NCI-H226 (cell line): ENCODE measurements around the gene ELN.

Source experiments
- DNase-seq: peaks from one replicate; pipeline ENCODE4 v3.0.0-alpha.2; 2015

ELN gene

GRCh38 chr7:74026406-74026902 lies 1.5 kb upstream of the ELN start:
- DNase-seq, result no peak

GRCh38 chr7:74026903-74027682 lies 880 bp upstream of the ELN start:
- no peak for DNase-seq

GRCh38 chr7:74028321-74028838 lies 407 bp downstream of the ELN start:
- DNase-seq, result no peak

- DNase-seq, result no peak
Observed at GRCh38 chr7:74029089-74029785, 1.3 kb downstream of the ELN start.

GRCh38 chr7:74029991-74030415 lies 2.0 kb downstream of the ELN start:
- DNase-seq, result no peak

GRCh38 chr7:74030861-74031260 lies 2.9 kb downstream of the ELN start:
- DNase-seq, result no peak

- no peak for DNase-seq
Observed at GRCh38 chr7:74031403-74032190, 3.6 kb downstream of the ELN start.

GRCh38 chr7:74032191-74032490 lies 4.2 kb downstream of the ELN start:
- peak; percentile 38 for DNase-seq

GRCh38 chr7:74032624-74033371 lies 4.8 kb downstream of the ELN start:
- DNase-seq, result no peak

- no peak for DNase-seq
Observed at GRCh38 chr7:74033372-74034311, 5.7 kb downstream of the ELN start.

- no peak for DNase-seq
Observed at GRCh38 chr7:74037609-74038008, 9.6 kb downstream of the ELN start.

- no peak for DNase-seq
Observed at GRCh38 chr7:74038194-74038961, 10.4 kb downstream of the ELN start.

- no peak for DNase-seq
Observed at GRCh38 chr7:74039337-74039736, 11.4 kb downstream of the ELN start.

- no peak for DNase-seq
Observed at GRCh38 chr7:74040101-74040790, 12.3 kb downstream of the ELN start.

GRCh38 chr7:74040791-74041520 lies 13.0 kb downstream of the ELN start:
- no peak for DNase-seq

- DNase-seq, result no peak
Observed at GRCh38 chr7:74042746-74043522, 15.0 kb downstream of the ELN start.

GRCh38 chr7:74043523-74043951 lies 15.6 kb downstream of the ELN start:
- no peak for DNase-seq
